ENCODE results near the gene AOPEP. TPM values are rescaled to one million over a fixed set of nuclear protein-coding genes. Genes with fewer than 3 reads are reported as not detected.

AOPEP gene
- total and polyA plus RNA-seq, 2 of the 13 experiments (the other 11 are each of a cell fraction or from before 2014, with no cell fraction given): 22.2 to 41.6 TPM

DNA sequence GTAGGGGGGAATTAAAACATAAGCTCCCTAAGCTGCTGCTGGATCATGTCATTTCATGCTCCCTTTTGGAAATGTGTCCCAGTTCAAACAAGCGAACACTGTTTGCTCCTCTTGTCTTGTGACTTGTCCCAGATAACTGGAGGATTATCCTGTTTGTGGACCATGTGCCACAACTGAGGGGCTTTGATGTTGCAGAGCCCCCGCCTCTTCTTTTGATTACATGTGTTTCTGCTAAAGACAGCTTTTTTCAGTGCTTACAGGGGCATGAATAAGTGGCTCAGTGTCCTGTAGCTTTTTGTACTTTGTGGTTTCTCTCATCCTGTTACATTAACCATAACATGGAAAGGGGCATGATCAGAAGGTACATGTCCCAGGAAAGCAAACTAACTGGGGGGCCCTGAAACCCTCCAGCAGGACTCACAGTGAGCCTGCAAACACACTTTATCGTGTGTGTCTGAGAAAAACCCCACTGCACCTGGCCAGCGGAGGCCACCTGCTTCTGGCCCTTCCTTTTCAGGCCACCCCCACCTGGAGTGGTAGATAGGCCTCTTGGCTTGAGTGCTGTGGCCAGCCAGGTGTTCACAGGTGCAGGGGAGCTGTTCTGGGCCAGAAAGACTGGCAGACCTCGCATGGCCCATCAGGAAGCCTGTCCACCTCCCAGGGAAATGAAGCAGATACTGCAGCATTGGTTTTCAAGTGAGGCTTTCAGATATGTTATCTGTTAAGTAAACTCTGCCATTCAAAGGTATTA lies 305.4 kb downstream of the AOPEP start (continued):
- TF ChIP-seq, protein P1, sequence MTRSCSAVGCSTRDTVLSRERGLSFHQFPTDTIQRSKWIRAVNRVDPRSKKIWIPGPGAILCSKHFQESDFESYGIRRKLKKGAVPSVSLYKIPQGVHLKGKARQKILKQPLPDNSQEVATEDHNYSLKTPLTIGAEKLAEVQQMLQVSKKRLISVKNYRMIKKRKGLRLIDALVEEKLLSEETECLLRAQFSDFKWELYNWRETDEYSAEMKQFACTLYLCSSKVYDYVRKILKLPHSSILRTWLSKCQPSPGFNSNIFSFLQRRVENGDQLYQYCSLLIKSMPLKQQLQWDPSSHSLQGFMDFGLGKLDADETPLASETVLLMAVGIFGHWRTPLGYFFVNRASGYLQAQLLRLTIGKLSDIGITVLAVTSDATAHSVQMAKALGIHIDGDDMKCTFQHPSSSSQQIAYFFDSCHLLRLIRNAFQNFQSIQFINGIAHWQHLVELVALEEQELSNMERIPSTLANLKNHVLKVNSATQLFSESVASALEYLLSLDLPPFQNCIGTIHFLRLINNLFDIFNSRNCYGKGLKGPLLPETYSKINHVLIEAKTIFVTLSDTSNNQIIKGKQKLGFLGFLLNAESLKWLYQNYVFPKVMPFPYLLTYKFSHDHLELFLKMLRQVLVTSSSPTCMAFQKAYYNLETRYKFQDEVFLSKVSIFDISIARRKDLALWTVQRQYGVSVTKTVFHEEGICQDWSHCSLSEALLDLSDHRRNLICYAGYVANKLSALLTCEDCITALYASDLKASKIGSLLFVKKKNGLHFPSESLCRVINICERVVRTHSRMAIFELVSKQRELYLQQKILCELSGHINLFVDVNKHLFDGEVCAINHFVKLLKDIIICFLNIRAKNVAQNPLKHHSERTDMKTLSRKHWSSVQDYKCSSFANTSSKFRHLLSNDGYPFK (CRISPR knock-in tag; IDR thresholded peaks at IDR 0.05; ENCODE audit: borderline replicate concordance): no peak
- TF ChIP-seq ZNF24 (IDR thresholded peaks at IDR 0.05): no peak
- no peak for TF ChIP-seq ZNF775 (CRISPR knock-in tag; IDR thresholded peaks at IDR 0.05; ENCODE audit: borderline replicate concordance)
- no peak for TF ChIP-seq ZNF235 (CRISPR knock-in tag; IDR thresholded peaks at IDR 0.05; ENCODE audit: borderline replicate concordance)
- no peak for TF ChIP-seq ZNF737 (CRISPR knock-in tag; IDR thresholded peaks at IDR 0.05; ENCODE audit: borderline replicate concordance)
- TF ChIP-seq ARNTL (CRISPR knock-in tag; IDR thresholded peaks at IDR 0.05): peak; percentile 75
- 0 out of 2 replicates have a peak, but pooled peaks have one; percentile 54 for TF ChIP-seq YEATS4 (CRISPR knock-in tag; IDR thresholded peaks at IDR 0.05; ENCODE audit: borderline replicate concordance)
- no peak for TF ChIP-seq NFATC3 (CRISPR knock-in tag; IDR thresholded peaks at IDR 0.05)
- TF ChIP-seq, protein P2, sequence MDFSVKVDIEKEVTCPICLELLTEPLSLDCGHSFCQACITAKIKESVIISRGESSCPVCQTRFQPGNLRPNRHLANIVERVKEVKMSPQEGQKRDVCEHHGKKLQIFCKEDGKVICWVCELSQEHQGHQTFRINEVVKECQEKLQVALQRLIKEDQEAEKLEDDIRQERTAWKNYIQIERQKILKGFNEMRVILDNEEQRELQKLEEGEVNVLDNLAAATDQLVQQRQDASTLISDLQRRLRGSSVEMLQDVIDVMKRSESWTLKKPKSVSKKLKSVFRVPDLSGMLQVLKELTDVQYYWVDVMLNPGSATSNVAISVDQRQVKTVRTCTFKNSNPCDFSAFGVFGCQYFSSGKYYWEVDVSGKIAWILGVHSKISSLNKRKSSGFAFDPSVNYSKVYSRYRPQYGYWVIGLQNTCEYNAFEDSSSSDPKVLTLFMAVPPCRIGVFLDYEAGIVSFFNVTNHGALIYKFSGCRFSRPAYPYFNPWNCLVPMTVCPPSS (IDR thresholded peaks at IDR 0.05): no peak
- TF ChIP-seq NFYB (CRISPR knock-in tag; IDR thresholded peaks at IDR 0.05): no peak
- no peak for TF ChIP-seq SNAI1 (CRISPR knock-in tag; IDR thresholded peaks at IDR 0.05; ENCODE audit: borderline replicate concordance)
- no peak for TF ChIP-seq ZBTB20 (CRISPR knock-in tag; IDR thresholded peaks at IDR 0.05; ENCODE audit: borderline replicate concordance, low read depth)
- TF ChIP-seq, protein P3, sequence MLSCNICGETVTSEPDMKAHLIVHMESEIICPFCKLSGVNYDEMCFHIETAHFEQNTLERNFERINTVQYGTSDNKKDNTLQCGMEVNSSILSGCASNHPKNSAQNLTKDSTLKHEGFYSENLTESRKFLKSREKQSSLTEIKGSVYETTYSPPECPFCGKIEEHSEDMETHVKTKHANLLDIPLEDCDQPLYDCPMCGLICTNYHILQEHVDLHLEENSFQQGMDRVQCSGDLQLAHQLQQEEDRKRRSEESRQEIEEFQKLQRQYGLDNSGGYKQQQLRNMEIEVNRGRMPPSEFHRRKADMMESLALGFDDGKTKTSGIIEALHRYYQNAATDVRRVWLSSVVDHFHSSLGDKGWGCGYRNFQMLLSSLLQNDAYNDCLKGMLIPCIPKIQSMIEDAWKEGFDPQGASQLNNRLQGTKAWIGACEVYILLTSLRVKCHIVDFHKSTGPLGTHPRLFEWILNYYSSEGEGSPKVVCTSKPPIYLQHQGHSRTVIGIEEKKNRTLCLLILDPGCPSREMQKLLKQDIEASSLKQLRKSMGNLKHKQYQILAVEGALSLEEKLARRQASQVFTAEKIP (CRISPR knock-in tag; IDR thresholded peaks at IDR 0.05; ENCODE audit: borderline replicate concordance): no peak
- TF ChIP-seq SOX13 (IDR thresholded peaks at IDR 0.05): peak; percentile 66
- peak in 1 of 2 experiments; percentile 92; a peak in 2 of 4 replicates for TF ChIP-seq SOX13 (CRISPR knock-in tag; conservative IDR thresholded peaks at IDR 0.05 in 1 of 2, IDR thresholded peaks at IDR 0.05 in 1 of 2)
- TF ChIP-seq CENPX (CRISPR knock-in tag; IDR thresholded peaks at IDR 0.05): no peak
- TF ChIP-seq, protein P4, sequence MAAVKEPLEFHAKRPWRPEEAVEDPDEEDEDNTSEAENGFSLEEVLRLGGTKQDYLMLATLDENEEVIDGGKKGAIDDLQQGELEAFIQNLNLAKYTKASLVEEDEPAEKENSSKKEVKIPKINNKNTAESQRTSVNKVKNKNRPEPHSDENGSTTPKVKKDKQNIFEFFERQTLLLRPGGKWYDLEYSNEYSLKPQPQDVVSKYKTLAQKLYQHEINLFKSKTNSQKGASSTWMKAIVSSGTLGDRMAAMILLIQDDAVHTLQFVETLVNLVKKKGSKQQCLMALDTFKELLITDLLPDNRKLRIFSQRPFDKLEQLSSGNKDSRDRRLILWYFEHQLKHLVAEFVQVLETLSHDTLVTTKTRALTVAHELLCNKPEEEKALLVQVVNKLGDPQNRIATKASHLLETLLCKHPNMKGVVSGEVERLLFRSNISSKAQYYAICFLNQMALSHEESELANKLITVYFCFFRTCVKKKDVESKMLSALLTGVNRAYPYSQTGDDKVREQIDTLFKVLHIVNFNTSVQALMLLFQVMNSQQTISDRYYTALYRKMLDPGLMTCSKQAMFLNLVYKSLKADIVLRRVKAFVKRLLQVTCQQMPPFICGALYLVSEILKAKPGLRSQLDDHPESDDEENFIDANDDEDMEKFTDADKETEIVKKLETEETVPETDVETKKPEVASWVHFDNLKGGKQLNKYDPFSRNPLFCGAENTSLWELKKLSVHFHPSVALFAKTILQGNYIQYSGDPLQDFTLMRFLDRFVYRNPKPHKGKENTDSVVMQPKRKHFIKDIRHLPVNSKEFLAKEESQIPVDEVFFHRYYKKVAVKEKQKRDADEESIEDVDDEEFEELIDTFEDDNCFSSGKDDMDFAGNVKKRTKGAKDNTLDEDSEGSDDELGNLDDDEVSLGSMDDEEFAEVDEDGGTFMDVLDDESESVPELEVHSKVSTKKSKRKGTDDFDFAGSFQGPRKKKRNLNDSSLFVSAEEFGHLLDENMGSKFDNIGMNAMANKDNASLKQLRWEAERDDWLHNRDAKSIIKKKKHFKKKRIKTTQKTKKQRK (IDR thresholded peaks at IDR 0.05; ENCODE audit: low read length): no peak
- no peak for TF ChIP-seq ZKSCAN8 (CRISPR knock-in tag; IDR thresholded peaks at IDR 0.05; ENCODE audit: borderline replicate concordance)
- TF ChIP-seq EED (CRISPR knock-in tag; IDR thresholded peaks at IDR 0.05): no peak
- TF ChIP-seq NFKBIZ (CRISPR knock-in tag; IDR thresholded peaks at IDR 0.05): peak; percentile 43; the same call in 1 of the 2 replicates
